ENCODE results near the gene UMAD1.
A peak's percentile ranks its signal among the peaks of the same experiment; 100 is the strongest.

DNA sequence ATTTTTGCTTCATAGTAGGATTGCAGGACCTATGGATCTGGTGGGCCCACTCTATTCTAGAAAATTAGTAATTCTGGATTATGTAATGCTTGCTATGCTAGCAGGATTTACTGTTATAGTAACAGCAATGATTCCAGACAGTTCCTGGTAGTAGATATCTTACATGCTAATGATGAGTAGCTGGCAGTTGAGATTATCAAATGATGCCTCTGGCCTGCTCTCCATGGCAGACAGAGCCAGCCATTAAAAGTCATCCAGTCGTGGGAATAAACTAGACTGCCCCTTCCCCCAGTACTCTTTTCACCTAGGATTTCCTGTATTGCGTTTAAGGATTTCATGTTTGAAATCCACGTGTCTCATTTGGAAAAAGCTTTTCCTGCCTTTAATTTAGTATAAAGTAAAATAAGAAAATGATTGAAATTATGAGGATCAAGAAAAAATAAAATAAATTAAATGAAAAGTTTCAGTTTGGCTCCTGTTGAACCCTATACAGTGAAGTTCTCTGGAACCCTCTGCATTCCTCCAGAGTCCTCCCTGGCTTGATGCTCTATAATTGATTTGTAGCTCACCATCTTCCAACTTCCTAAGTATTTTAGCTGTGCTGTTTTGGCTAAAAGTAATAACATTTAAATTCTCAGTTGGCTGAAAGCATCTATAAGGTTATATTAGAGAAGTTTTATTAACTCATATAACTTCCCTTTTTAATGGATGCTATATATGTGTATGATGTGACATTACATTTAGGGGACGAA, 14.6 kb downstream of the UMAD1 start:
- no peak for TF ChIP-seq USF2 (IDR thresholded peaks at IDR 0.05; ENCODE audit: borderline replicate concordance, low read depth, low read length)
- no peak for TF ChIP-seq TCF12 (IDR thresholded peaks at IDR 0.05)
- TF ChIP-seq, protein P1, sequence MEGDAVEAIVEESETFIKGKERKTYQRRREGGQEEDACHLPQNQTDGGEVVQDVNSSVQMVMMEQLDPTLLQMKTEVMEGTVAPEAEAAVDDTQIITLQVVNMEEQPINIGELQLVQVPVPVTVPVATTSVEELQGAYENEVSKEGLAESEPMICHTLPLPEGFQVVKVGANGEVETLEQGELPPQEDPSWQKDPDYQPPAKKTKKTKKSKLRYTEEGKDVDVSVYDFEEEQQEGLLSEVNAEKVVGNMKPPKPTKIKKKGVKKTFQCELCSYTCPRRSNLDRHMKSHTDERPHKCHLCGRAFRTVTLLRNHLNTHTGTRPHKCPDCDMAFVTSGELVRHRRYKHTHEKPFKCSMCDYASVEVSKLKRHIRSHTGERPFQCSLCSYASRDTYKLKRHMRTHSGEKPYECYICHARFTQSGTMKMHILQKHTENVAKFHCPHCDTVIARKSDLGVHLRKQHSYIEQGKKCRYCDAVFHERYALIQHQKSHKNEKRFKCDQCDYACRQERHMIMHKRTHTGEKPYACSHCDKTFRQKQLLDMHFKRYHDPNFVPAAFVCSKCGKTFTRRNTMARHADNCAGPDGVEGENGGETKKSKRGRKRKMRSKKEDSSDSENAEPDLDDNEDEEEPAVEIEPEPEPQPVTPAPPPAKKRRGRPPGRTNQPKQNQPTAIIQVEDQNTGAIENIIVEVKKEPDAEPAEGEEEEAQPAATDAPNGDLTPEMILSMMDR (IDR thresholded peaks at IDR 0.05) = no peak
- TF ChIP-seq, protein P2, sequence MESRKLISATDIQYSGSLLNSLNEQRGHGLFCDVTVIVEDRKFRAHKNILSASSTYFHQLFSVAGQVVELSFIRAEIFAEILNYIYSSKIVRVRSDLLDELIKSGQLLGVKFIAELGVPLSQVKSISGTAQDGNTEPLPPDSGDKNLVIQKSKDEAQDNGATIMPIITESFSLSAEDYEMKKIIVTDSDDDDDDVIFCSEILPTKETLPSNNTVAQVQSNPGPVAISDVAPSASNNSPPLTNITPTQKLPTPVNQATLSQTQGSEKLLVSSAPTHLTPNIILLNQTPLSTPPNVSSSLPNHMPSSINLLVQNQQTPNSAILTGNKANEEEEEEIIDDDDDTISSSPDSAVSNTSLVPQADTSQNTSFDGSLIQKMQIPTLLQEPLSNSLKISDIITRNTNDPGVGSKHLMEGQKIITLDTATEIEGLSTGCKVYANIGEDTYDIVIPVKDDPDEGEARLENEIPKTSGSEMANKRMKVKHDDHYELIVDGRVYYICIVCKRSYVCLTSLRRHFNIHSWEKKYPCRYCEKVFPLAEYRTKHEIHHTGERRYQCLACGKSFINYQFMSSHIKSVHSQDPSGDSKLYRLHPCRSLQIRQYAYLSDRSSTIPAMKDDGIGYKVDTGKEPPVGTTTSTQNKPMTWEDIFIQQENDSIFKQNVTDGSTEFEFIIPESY (IDR thresholded peaks at IDR 0.05; ENCODE audit: borderline replicate concordance, low read depth) = no peak
- TF ChIP-seq FOXJ3 (CRISPR knock-in tag; IDR thresholded peaks at IDR 0.05) = no peak
- no peak for TF ChIP-seq TAF1 (IDR thresholded peaks at IDR 0.05; ENCODE audit: borderline replicate concordance, low read depth, low read length)
- no peak for TF ChIP-seq EZH2phosphoT487 (IDR thresholded peaks at IDR 0.05; ENCODE audit: borderline replicate concordance, low read depth)
- peak; percentile 16; the same call in 1 of the 2 replicates for TF ChIP-seq RAD21 (IDR thresholded peaks at IDR 0.05; ENCODE audit: low read length)
